Liver (tissue), 9 donors: Measurements from ENCODE around the gene HGF. TPM values are rescaled to one million over a fixed set of nuclear protein-coding genes. Genes with fewer than 3 reads are reported as not detected.

Experiments used
- DNase-seq: peaks from one replicate; pipeline ENCODE4 v3.0.0-alpha.2; 2017; ENCODE audit warnings: low spot score
- H3K27ac ChIP-seq, 2 donors: one replicate each; pipeline ENCODE4 v1.7.0; 2013; ENCODE audit warnings: inconsistent platforms in 2 of 2, low read length in 2 of 2, control low read depth in 1 of 2, low read depth in 1 of 2, mild to moderate bottlenecking in 1 of 2
- H3K27me3 ChIP-seq, 4 donors: one replicate each; pipeline versions ENCODE4 v1.6.1 to v1.7.0; 2013; ENCODE audit warnings: low read length in 3 of 4, inconsistent platforms in 1 of 4, mild to moderate bottlenecking in 1 of 4, moderate library complexity in 1 of 4; ENCODE audit not compliant: control insufficient read depth in 4 of 4, insufficient read depth in 4 of 4
- H3K36me3 ChIP-seq, 4 donors: one replicate each; pipeline versions ENCODE4 v1.6.1 to v1.7.0; 2013; ENCODE audit warnings: low read length in 3 of 4, mild to moderate bottlenecking in 3 of 4, low read depth in 1 of 4, moderate library complexity in 1 of 4; ENCODE audit not compliant: control insufficient read depth in 4 of 4, insufficient read depth in 3 of 4
- H3K4me1 ChIP-seq, 4 donors: one replicate each; pipeline versions ENCODE4 v1.6.1 to v1.7.0; 2013; ENCODE audit warnings: low read length in 3 of 4, mild to moderate bottlenecking in 3 of 4, moderate library complexity in 1 of 4; ENCODE audit not compliant: control insufficient read depth in 4 of 4, insufficient read depth in 4 of 4
- H3K4me3 ChIP-seq, 3 donors: one replicate each; pipeline versions ENCODE4 v1.6.1 to v1.7.0; 2013; ENCODE audit warnings: low read length in 3 of 3, control low read depth in 1 of 3, low read depth in 1 of 3, mild to moderate bottlenecking in 1 of 3
- H3K9ac ChIP-seq, 2 donors: one replicate each; pipeline ENCODE4 v1.7.0; 2013; ENCODE audit warnings: low read length in 2 of 2, mild to moderate bottlenecking in 2 of 2, moderate library complexity in 2 of 2, control low read depth in 1 of 2, low read depth in 1 of 2
- H3K9me3 ChIP-seq, 4 donors: one replicate each; pipeline versions ENCODE4 v1.6.1 to v1.7.0; 2013; ENCODE audit warnings: low read length in 3 of 4; ENCODE audit not compliant: control insufficient read depth in 4 of 4
- ATF3 ChIP-seq: IDR thresholded peaks from 2 replicates; pipeline ENCODE4 v1.6.1; 2016; ENCODE audit warnings: antibody characterized with exemption
- CTCF ChIP-seq: fragments of 150-350 bp; IDR thresholded peaks from 2 replicates; pipeline ENCODE4 v1.5.1; 2017; ENCODE audit warnings: improper control_type of control experiment, low read depth, low read length; ENCODE audit not compliant: missing input control
- EGR1 ChIP-seq, 2 donors: IDR thresholded peaks; 2 replicates each; pipeline ENCODE4 v1.6.1; 2016 to 2018; ENCODE audit warnings: antibody characterized with exemption in 2 of 2, low read depth in 2 of 2
- FOXA1 ChIP-seq: IDR thresholded peaks from 2 replicates; pipeline ENCODE4 v1.6.1; 2016; ENCODE audit warnings: antibody characterized with exemption
- FOXA2 ChIP-seq: IDR thresholded peaks from 2 replicates; pipeline ENCODE4 v1.6.1; 2016; ENCODE audit warnings: antibody characterized with exemption
- GABPA ChIP-seq, 2 donors: IDR thresholded peaks in 1 of 2; conservative IDR thresholded peaks in 1 of 2; 2 replicates each; pipeline ENCODE4 v1.6.1; 2016; ENCODE audit warnings: antibody characterized with exemption in 2 of 2, mild to moderate bottlenecking in 1 of 2, moderate library complexity in 1 of 2
- HNF4A ChIP-seq, 2 donors: conservative IDR thresholded peaks; 2 replicates each; pipeline ENCODE4 v1.6.1; 2016; ENCODE audit warnings: antibody characterized with exemption in 2 of 2, mild to moderate bottlenecking in 2 of 2
- HNF4G ChIP-seq: IDR thresholded peaks from 2 replicates; pipeline ENCODE4 v1.6.1; 2016; ENCODE audit warnings: antibody characterized with exemption
- JUND ChIP-seq, 2 donors: IDR thresholded peaks; 2 replicates each; pipeline ENCODE4 v1.6.1; 2016; ENCODE audit warnings: antibody characterized with exemption in 2 of 2
- MAX ChIP-seq: IDR thresholded peaks from 2 replicates; pipeline ENCODE4 v1.6.1; 2016; ENCODE audit warnings: antibody characterized with exemption
- NR2F2 ChIP-seq: IDR thresholded peaks from 2 replicates; pipeline ENCODE4 v1.6.1; 2016; ENCODE audit warnings: antibody characterized with exemption
- RAD21 ChIP-seq, 2 donors: IDR thresholded peaks; 2 replicates each; pipeline ENCODE4 v1.6.1; 2016; ENCODE audit warnings: antibody characterized with exemption in 2 of 2, mild to moderate bottlenecking in 2 of 2
- REST ChIP-seq: IDR thresholded peaks from 2 replicates; pipeline ENCODE4 v1.6.1; 2016; ENCODE audit warnings: antibody characterized with exemption, mild to moderate bottlenecking
- SP1 ChIP-seq: IDR thresholded peaks from 2 replicates; pipeline ENCODE4 v1.6.1; 2018; ENCODE audit warnings: antibody characterized with exemption, mild to moderate bottlenecking
- TAF1 ChIP-seq: conservative IDR thresholded peaks from 2 replicates; pipeline ENCODE4 v1.6.1; 2016; ENCODE audit warnings: antibody characterized with exemption, mild to moderate bottlenecking
- YY1 ChIP-seq: IDR thresholded peaks from 2 replicates; pipeline ENCODE4 v1.6.1; 2016; ENCODE audit warnings: antibody characterized with exemption, mild to moderate bottlenecking
- whole genome bisulfite sequencing: extraction: QIAGEN DNeasy Blood & Tissue Kit; methylation state at CpG from one replicate; pipeline ENCODE4 v1.1.7; 2013; 5-methylcytosine and 5-hydroxymethylcytosine counted together
- polyA plus RNA-seq, 2 donors: library from polyadenylated mRNA; stranded (reverse) in 1 of 2; unstranded in 1 of 2; fragments of 200-250 nt in 1 of 2; fragments of >200 nt in 1 of 2; fragmentation: Nextera tagmentation in 1 of 2; extraction: Ambion mirVana in 1 of 2; gene quantifications; one replicate each; pipeline versions ENCODE4 v1.2.1 to v1.2.3, GENCODE V29; 2013 to 2015
- total RNA-seq, 2 donors: library from RNA; depleted of rRNA; stranded (reverse); fragments of >200 nt; gene quantifications; one replicate each; pipeline ENCODE4 v1.2.3, GENCODE V29; 2014
- donor health status: healthy.
- donor health status: healthy.
- donor health status: healthy.
- donor health status: healthy.
- donor health status: healthy.

Gene HGF
- total and polyA plus RNA-seq, 4 donors: 12.0 to 29.8 (median 15.3) TPM

- TF ChIP-seq CTCF: no peak
Observed at GRCh38 chr7:81694711-81695110, 75.1 kb downstream of the HGF start (continued).

- DNase-seq: no peak
- Histone ChIP-seq H3K36me3 (no peaks in the 10 kb centered on the region), H3K9me3 (no peaks in the 10 kb centered on the region), H3K27ac (no peak overlapping the region), H3K27me3 (no peaks in the 10 kb centered on the region), H3K4me3 (no peak overlapping the region), H3K4me1 (no peaks in the 10 kb centered on the region), H3K9ac (no peak overlapping the region)
- WGBS: 80% methylated on average over 1 of the region's 1 CpG
- TF ChIP-seq YY1 (no peak), NR2F2 (no peak), RAD21 (IDR thresholded peaks at IDR 0.05) (no peak), MAX (no peak), GABPA (IDR thresholded peaks at IDR 0.05 in 1 of 2, conservative IDR thresholded peaks at IDR 0.05 in 1 of 2) (no peak), HNF4G (no peak), REST (no peak), JUND (IDR thresholded peaks at IDR 0.05) (no peak), HNF4A (conservative IDR thresholded peaks at IDR 0.05) (no peak), FOXA2 (no peak)
Observed at GRCh38 chr7:81693894-81694293, 76.0 kb downstream of the HGF start.

- TF ChIP-seq MAX (no peak), CTCF (no peak), SP1 (no peak), FOXA2 (no peak), YY1 (no peak), HNF4A (conservative IDR thresholded peaks at IDR 0.05) (no peak), EGR1 (IDR thresholded peaks at IDR 0.05; ENCODE audit: low read depth in 2 of 2) (no peak), TAF1 (no peak), FOXA1 (no peak), GABPA (IDR thresholded peaks at IDR 0.05 in 1 of 2, conservative IDR thresholded peaks at IDR 0.05 in 1 of 2) (no peak), ATF3 (no peak), RAD21 (IDR thresholded peaks at IDR 0.05) (no peak)
- H3K9ac ChIP-seq: no peak overlapping the region
- no peaks in the 10 kb centered on the region for H3K4me1 ChIP-seq
- H3K36me3 ChIP-seq: no peaks in the 10 kb centered on the region
- no peak overlapping the region for H3K4me3 ChIP-seq
- H3K9me3 ChIP-seq: no peaks in the 10 kb centered on the region
- H3K27ac ChIP-seq: no peak overlapping the region
- 84% methylated on average over 2 of the region's 2 CpGs for WGBS
- no peaks in the 10 kb centered on the region for H3K27me3 ChIP-seq
- DNase-seq: no peak
Observed at GRCh38 chr7:81693080-81693479, 76.8 kb downstream of the HGF start.
